ENCODE measurements around the gene RTL1.

DNA sequence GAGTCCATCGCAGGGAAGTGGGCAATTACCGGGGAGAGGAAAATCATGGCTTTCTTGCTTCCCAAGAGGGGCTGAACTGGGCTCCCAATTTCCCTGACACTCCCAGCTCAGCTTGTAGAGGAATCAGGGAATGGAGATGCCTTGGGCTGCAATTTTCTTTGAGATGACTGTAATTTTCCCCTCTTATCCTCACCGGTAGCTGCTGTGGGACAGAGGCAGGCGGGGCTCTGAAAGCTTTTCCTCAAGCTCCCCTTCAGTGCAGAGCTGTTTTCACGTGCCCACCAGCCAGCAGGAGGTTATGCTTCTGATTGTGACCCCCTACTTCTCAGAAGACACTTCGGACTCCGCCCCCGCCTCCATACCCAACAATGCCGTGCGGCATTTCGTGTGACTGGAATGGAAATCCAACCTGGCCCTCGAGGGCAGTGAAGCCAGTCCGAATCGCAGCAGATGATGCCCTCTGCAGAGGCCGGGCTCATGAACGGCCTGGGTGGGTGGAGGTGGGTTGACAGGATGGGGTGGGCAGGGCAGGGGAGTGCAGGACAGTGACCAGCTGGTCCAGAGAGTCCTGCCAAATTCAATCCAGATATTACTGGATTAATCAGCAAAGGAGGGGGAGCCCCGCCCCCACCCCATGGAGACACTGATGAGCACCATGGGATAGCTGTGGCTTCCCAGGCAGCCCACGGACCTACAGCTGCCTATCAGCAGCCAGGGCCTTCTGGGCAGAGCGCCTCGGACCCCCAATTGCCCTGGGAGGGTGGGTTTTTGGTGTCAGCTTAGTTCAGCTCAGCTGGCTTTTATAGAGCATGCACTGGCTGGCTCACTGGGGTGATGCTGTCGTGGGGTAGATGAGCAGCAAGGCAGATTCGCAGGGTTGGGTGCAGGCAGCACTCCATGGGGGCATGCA lies 37.6 kb downstream of the RTL1 start:
- TF ChIP-seq EZH2 (IDR thresholded peaks at IDR 0.05): no peak
- no peak for TF ChIP-seq POLR2AphosphoS5 (IDR thresholded peaks at IDR 0.05; ENCODE audit: borderline replicate concordance, low read depth, low read length)
